RPMI8226 (cell line): ENCODE data around the gene DPYSL4.

Experiments
- DNase-seq: peaks from one replicate; pipeline ENCODE4 v3.0.0-alpha.2; 2015

The DPYSL4 gene

DNA sequence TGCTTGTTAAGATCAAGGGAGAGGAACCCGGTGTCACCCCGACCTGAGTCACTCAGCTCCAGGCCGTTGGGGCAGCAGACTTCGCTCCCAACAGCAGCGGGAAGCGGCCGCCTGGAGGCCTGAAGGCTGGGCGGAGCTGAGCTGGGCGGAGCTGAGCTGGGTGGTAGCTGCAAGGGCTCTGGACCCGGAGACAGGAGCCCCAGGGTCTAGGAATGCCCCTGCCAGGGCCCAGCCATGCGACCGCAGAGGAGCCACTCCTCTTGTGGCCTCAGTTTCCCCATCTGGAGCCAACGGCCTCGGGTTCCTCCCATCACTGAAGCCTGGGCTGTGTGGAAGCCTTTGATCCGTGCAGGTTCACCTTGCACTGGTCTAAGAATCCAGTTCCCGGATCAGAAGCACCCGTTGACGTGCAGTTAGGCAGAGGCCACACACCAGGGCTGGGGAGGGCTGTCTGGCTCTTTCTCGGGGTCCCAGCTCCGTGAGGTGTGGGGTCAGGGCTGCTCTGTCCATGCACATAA is 21.9 kb upstream of the DPYSL4 start:
- no peak for DNase-seq

- DNase-seq = no peak
Measured at GRCh38 chr10:132165416-132165980, 21.2 kb upstream of the DPYSL4 start.

DNA sequence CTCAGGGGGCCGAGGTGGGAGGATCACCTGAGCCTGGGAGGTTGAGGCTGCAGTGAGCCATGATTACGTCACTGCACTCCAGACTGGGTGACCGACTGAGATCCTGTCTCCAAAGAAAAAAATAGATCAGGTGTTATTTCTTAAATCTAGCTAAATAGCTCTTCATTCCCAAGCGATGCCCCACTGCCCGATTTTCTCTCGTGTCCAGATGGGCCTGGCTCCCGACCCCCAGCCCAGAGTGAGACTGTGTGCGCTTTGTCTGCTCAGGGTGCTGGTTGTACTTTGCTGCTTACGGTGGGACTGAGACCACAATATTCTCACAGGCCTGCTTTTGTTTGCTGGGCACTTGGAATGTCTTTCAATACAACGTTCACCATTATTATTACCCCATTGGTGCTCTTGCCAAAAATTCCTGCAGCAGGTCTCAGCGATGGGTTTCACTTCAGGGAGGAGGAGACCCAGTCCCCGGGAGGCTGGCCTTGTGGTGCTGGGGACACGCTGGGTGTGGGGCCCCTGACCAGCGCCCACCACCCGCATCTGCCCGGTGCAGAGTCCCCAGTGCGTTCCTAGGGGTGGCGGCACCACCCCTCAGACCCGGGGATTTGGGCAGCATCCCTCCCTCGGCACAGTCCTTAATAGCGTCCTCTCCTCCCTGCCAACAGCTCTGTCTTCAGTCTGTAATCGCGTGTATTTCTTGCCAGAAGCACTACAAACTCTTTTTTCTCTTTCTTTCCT is 20.4 kb upstream of the DPYSL4 start:
- DNase-seq = no peak

DNA sequence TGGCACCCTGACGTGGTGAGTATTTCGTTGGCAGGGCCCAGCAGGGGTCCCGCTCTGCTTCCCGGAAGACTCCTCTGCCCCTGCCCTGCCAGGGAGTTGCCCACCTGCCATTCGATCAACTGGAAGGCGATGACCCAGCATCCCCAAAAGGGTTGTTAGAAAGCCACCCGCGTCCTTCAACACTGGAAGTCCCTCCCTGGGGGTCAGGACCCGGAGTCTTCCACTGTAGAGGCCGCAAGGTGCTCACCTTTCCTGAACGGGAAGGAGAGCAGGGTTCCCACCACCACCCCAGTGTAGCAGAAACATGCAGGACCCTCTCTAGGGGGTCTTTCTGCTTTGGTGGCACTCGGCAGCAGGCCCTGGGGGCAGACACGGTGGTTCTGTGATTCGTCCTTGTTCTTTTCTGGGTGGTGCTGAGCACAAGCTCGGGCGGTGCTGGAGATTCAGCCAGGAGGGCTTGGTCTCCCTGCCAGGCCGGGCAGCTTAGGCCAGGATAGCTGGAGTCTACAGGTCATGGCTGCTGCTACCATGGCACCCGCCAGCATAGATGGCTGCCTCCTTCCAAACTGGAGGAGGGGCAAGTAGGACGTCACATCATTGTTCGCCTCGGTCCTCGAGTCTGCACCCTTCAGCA is 19.6 kb upstream of the DPYSL4 start:
- no peak for DNase-seq

GRCh38 chr10:132167976-132168375 is 18.8 kb upstream of the DPYSL4 start:
- no peak for DNase-seq

DNA sequence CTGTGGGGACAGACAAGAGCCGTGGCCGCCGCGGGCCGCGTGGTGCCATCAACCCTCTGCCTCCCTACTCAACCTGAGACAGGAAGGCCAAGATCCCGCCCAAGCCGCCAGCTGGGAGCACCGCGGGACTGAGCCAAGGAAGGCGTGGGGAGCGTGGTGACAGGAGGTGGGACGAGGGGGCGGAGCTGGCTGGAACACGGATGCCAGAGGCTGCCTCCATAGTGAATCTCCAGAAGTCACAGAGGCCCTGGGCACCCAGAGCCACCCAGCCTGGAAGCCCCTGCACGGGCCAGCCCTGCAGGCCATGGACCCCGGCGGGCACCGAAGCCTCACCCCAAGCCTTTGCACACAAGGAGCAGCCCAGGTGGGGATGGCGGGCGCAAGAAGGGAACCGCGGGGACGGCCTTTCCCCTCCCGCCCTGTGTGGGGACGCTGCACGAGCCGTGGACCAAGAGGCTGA is 18.1 kb upstream of the DPYSL4 start:
- DNase-seq = no peak

DNA sequence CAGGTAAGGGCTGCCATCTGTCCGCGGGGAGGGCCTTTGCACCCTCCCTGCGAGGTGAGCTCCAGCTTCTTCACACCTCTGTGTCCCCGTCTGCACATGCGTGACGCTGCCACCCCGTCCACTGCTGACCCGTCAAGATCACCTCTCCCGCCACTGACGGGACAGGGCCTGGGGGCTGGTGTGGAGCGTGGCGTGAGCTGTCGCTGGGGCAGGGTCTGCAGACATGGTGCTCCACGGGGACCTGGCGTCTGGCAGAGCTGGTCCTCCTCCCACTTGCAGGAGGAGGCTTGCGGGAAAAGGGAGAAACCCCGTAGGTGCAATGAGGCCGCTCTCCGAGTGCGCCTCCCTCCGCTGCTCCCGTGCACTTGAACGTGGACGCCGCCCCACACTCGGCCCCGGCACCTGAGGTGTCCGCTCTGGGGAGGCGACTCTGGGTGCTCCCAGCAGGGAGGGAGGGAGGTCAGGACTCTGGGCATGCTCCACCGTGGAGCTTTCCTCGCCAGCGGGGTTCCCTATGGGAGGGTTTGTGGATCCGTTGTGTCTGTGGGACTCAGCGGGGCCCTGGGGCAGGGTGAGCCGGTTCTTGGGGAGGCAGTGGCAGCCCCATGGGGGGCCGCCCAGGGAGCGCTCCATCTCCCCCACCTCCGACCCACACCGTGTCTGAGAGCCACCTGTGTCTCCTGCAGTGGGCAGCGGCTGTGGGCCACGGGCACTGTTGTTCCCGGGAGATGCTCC is 17.6 kb upstream of the DPYSL4 start:
- no peak for DNase-seq

GRCh38 chr10:132169766-132170560 is 16.8 kb upstream of the DPYSL4 start:
- no peak for DNase-seq

DNA sequence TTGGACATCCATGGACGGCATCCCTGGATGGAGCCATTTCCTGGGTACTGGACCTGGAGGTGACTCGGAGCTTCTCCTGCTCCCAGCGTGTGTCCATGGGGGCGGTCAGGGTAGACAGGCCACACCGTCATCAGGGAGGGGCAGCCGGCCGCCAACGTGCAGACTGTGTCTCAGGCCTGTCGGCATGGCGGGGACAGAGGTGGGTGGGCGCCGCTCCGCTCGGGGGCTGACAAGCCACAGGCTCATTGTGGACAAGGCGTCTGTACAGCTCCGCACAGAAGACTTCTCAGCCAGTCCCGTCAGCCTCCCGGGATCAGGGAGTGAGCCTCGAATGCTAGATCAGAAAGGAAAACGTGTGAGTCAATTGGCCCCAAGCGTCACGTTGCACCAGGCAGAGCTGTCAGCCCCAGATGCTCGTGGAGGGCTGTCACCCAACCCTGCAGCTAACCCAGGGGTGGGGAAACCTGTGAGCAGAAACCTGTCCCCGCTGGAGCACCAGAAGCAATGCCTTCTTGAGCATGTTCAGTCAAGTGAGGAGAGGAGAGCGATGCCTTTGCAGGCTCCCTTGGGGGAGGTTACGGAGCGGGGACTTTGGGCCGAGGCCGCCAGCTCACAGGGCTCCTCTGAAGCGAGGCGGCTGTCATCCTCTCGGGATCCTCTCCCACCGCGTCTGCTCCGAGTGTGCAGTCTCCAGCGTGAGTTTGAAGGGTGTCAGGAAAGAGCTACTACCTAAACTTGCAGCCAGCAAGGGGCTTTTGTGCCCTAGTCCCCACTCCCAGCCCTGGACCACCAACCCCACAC is 16.0 kb upstream of the DPYSL4 start:
- DNase-seq = no peak

DNA sequence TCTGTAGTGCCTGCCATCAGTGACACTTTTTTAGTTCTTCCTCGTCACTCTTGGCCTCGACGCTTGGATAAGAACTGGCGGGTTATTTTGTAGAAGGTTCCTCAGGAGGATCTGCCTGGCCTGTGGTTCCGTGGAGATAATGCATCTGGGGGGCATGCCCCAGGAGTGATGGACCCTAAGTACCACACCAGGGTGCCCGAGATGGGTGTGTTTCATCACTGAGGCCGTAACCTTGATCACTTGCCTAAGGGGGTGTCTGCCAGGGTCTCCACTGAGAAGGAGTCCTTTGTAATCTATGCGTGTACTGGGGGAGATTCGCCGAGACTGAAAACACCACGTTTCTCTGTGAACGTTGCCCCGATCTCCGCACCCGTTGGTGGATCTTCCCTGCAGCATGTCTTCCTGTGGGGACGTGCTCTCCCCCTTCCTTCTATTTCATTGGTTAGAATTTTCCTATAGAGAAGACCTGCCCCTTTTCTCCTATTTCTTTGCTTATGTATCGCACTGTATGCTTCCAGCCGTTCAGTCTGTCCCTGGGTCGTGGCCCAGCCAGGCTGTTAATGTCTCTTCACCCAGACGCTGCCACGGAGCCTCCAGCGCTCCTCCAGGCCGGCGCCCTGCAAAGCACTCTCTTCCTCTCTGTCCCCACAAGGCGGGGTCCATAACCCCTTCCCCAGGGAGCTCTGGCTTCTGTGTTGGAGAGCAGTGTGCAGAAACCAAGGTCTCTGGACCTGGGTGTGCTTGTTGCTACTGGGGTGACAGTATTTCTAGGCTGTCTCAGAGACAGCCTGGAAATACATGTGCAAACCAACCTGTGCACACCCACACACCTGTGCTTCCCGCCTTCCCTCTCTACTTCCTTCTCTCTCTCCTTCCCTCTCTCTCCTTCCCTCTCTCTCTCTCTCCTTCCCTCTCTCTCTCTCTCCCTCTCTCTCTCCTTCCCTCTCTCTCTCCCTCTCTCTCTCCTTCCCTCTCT is 14.4 kb upstream of the DPYSL4 start:
- no peak for DNase-seq

DNA sequence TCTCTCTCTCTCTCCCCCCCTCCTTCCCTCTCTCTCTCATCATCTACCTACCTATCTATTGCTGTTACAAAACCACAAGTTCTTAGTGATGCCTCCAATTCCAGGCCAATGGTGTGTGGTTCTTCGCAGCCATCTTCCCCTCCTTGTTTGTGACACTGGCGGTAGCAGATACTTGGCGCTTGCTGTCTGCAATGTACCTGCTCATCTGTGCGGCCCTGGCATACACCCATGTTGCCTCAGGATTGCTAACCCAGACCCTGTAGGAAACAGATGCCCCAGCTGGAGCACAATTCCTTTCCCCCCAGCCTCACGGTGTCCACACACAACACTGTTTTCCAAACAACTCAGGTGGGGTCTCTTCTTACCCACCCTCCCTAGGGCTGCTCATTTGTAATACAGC is 13.6 kb upstream of the DPYSL4 start:
- no peak for DNase-seq

GRCh38 chr10:132174237-132174636 is 12.5 kb upstream of the DPYSL4 start:
- DNase-seq = no peak

DNA sequence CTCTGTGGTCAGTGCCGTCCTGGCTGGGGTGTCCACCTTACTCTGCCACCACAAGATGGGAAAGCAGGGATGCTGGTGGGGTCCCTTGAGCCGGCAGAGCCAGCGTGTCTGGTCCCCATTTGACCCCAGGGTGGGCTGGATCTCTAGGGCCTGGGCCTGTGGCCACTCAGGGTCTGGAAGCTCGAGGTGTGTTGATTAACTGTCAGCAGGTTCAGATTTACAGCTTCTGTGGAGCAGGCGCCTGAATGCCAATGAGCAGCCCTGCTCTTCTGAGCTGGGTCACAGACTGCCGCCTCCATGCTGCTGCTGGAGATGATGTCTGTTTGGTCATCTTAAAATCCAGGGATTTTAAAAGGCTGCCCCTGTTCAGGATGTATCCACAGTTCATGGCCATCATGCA is 11.3 kb upstream of the DPYSL4 start:
- no peak for DNase-seq

GRCh38 chr10:132175907-132176581 is 10.7 kb upstream of the DPYSL4 start:
- no peak for DNase-seq

- no peak for DNase-seq
Measured at GRCh38 chr10:132176623-132177500, 9.9 kb upstream of the DPYSL4 start.

DNA sequence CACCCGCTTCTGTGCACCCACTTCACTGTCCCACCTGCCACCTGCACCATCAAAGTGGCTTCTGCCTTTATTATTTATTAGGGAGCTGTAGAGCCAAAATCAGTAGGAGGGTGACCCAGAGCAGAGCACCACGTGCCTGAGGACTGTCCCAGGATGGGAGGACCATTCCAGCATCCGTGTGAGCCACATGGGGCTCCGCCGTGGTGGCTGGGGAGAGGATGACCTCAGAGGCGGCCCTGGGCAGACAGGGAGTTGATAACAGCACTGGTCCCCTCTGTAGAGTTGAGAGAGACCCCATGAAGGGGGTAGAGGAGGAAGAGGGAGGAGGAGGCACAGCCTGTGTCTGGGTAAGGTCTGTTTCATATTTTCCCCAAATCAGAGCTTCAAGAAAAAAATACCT is 8.7 kb upstream of the DPYSL4 start:
- no peak for DNase-seq

DNA sequence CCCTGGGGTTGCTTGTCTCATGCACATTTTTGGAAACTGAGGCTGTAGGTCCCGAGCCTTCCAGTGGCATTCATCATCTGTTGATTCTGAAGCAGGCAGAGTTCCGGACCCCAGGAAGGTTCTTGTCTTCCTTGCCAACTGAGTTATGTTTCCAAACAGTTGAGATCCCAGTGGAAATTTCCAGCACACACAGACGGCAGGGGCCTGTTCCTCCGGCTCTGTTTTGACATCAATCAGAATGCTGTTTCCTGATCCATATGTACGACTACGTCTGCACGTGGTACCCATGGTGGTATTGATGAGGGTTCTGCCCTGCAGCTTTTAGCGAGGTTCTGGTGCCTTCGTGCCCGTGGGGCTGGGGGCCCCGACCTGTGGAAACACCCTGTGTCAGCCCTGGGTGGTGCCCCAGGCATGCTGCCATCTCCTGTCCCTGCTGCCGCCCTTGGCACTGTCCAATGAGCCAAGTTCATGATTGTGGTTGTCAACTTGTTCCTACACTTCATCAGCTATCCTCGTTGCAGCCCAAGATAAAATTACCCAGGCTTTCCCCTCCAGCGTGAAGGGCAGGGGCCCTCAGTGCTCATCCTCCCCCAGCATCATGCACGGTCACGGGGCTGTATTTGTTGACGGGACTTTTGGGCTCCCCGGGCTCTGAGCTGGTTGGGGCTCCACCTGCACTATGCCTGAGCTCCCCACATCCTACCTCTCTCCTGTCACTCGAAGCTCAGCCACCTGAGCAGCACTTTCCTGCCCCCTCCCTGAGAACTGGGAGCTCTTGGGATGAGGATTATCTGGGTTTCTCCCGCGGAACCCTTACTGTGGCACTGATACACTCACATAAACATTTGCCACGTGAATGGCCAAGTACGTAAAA is 7.8 kb upstream of the DPYSL4 start:
- DNase-seq = no peak
